Adrenal gland (tissue), 5 donors: ENCODE results near the gene MIS12.

Experiments
- POLR2A ChIP-seq, 2 donors: fragments of 450-650 bp; IDR thresholded peaks; one replicate each; pipeline ENCODE4 v1.6.1; 2017; ENCODE audit warnings: antibody characterized with exemption in 2 of 2, mild to moderate bottlenecking in 2 of 2, moderate library complexity in 1 of 2
- TF ChIP-seq, protein P1 (sequence below), 6 experiments: fragments of 450-650 bp in 4 of 6; fragments of 200-600 bp in 2 of 6; sonication (generic) in 1 of 6; IDR thresholded peaks; 1 replicate in 5 of 6; 2 replicates in 1 of 6; pipeline versions ENCODE4 v1.5.1 to v1.8.0; 2016 to 2021; ENCODE audit warnings: antibody characterized with exemption in 6 of 6, mild to moderate bottlenecking in 2 of 6, moderate library complexity in 1 of 6
- donor health status: DM: no; HTN: no; CAD: no.

DNA sequence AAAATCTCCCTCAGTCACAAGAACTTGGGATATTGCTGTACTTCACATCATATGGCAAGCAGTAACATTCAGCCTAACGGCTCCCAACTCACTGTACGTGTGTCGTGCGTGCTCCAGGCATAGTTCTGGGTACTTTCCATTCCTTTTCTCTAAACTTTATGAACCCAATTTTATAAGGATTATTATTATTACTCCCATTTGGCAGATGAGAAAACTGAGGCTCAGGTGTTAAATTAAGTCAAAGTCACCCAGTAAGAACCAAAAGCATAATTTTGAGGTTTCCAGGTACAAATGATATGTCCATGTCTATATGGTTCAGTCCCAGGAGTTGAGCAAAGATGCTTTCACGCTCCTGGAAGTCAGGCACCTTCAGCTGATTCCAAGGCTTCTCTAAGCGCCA, 42.6 kb upstream of the MIS12 start:
- TF ChIP-seq, protein P1, sequence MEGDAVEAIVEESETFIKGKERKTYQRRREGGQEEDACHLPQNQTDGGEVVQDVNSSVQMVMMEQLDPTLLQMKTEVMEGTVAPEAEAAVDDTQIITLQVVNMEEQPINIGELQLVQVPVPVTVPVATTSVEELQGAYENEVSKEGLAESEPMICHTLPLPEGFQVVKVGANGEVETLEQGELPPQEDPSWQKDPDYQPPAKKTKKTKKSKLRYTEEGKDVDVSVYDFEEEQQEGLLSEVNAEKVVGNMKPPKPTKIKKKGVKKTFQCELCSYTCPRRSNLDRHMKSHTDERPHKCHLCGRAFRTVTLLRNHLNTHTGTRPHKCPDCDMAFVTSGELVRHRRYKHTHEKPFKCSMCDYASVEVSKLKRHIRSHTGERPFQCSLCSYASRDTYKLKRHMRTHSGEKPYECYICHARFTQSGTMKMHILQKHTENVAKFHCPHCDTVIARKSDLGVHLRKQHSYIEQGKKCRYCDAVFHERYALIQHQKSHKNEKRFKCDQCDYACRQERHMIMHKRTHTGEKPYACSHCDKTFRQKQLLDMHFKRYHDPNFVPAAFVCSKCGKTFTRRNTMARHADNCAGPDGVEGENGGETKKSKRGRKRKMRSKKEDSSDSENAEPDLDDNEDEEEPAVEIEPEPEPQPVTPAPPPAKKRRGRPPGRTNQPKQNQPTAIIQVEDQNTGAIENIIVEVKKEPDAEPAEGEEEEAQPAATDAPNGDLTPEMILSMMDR (IDR thresholded peaks at IDR 0.05): no peak
- no peak for TF ChIP-seq POLR2A (IDR thresholded peaks at IDR 0.05)
